Right ventricle myocardium superior (tissue), 1 donor: ENCODE data around the gene SLC7A8. TPM values are rescaled to one million over a fixed set of nuclear protein-coding genes. Genes with fewer than 3 reads are reported as not detected.

ENCODE experiments used
- ATAC-seq: fragments of 200-7000 bp; cut with Tn5 transposase; one replicate; pipeline ENCODE4 v1.9.1; 2020; ENCODE audit warnings: mild to moderate bottlenecking; ENCODE audit not compliant: poor library complexity
- DNase-seq: peaks from one replicate; pipeline ENCODE4 v3.0.0-alpha.2; 2020
- intact Hi-C: fragments of 100-400 bp; cut with DNase I; formaldehyde crosslinking; loops from one replicate; pipeline ENCODE4 v1.11.2; 2022
- total RNA-seq: library from RNA; stranded (reverse); fragmentation: NEBNext Ultra II Directional; extraction: Animal tissue kit (Norgen Biotek cat#: 25700); gene quantifications from one replicate; pipeline ENCODE4 v1.2.1, GENCODE V29; 2021
- donor health status: DM: no; HTN: yes; CAD: no; lungs with severe emphysema.

Gene SLC7A8
- total RNA-seq, 1 donor from 2014 or later = 11.6 TPM

DNA sequence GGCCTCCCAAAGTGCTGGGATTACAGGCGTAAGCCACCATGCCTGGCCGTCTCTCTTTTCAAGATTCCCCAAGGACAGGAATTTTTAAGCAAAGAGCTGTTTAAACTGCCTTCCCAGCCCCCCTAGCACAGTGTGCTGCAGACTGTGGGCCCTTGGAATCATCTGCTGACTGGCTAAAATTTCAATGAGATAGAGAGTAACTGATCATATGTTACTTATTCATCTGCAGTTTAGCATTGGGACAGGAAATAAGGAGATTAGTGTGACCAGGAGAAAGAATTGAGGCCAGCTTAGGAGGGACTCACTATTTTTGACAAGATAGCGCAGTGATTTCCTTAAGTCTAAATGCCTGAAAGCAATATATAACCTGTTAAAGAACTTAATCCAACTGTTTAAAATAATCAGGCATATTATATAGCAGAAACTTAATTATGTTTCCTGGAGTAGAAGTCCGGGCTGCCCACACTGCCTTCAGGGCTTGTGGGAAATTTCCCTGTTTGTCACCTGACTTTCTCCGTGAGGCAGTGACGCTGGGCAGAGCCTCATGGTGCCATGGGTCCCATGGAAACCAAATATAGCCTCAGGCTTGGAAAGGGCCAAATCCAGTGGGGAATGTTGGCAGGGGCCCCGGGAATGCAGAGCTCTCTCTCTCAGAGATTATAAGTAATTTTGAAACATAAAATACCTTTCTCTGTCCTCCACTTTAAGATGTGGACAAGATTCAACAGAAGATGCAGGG lies 41.6 kb downstream of the SLC7A8 start:
- intact Hi-C loops = no loop called here
- peak; percentile 90 for ATAC-seq
- DNase-seq = peak; percentile 87

DNA sequence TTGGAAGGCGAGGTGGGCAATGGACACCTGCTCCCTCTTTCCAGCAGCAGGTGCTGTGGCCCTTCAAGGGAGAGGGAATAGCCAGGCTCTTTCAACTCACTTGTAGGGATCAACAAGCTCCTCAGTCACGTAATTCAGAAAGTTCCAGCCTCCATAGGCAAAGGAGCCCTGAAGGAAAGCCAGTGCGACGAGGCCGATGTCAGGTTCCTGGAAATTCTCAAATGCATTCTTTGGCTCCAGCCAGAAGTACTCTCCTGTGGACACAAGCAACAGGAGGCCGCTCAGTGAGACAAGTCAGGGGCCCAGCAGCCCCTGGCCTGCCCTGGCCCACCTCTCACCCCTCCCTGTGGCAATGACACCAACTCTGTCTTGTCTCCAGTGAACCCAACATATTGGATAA lies 43.1 kb downstream of the SLC7A8 start:
- DNase-seq (no peak), ATAC-seq (no peak)
- intact Hi-C loops = no loop called here

DNA sequence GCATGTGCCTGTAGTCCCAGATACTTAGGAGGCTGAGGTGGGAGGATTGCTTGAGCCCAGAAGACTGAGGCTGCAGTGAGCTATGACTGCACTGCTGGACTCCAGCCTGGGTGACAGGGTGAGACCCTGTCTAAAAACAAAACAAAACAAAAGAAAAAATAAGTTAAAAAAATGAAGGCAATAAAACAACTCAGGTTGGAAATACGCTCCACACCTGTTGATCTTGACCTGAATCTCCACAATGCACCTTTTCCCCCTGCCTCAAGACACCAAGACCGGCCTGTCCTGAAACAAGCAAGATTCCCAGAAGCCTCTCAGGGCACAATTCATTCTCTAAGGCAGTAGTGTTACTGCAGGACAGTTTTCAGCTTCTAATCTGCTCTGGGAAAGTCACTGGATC lies 43.6 kb downstream of the SLC7A8 start:
- DNase-seq (no peak), ATAC-seq (no peak)
- intact Hi-C loops = no loop called here

DNA sequence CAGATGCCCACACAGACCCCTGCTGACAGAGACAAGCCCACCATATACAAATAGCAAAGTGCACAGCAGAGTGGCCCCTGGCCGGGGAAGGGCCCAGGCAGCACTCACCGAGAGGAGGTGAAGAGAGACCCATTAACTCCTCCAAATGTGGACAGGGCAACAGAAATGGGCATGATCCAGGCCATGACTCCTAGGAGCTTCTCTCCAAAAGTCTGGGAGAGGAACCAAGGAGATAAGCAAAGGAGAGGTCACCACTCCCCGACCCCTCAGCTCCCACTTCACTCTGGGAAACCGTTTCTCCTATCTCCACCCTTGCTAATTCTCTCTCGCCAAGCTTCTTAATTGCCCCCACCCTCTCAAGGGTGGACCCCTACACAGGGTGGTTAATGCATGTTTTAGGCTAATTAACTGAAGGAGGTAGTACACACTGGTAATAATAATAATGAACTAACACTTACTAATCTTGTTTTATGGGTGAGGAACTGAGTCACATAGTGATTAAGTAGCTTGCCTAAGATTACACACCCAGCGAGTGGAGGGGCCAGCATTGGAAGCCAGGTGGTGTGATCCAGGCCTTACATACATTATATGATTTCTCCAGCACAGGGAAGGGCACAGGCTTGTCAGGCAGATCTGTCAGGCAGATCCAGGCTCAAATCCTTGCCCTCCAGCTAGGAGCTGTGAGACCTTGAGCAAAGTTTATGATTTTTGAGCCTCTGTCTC lies 45.5 kb downstream of the SLC7A8 start:
- no peak for ATAC-seq
- intact Hi-C loops = no loop called here
- DNase-seq = no peak

DNA sequence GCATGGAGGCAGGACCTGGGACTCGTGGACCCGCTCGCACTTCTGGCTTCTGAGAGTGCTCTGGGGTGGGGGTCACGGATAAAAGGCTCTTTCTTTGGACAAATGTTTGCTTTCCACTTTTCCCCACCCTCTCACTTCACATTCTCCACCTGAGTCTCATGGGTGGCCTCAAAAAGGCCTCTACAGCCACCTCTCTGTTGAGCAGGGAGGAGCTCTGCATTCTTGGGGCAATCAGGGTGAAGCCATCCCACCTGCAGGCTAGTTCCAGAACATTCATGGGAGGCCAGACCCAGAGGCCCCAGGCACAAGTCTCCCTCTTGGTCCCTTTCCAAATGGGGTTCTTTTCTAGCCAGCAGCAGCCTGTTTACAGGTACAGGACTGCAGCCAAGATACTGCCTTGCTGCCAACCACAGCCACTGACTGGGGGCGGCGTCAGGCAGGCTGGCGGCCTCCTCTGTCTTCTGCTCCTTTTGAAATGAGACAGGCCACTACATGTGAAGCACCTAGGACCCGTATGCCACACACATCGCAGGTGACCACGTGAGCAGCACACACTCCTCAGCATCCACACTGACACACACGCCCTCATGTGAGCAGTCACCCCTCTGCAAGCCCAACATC lies 46.2 kb downstream of the SLC7A8 start:
- DNase-seq = no peak

DNA sequence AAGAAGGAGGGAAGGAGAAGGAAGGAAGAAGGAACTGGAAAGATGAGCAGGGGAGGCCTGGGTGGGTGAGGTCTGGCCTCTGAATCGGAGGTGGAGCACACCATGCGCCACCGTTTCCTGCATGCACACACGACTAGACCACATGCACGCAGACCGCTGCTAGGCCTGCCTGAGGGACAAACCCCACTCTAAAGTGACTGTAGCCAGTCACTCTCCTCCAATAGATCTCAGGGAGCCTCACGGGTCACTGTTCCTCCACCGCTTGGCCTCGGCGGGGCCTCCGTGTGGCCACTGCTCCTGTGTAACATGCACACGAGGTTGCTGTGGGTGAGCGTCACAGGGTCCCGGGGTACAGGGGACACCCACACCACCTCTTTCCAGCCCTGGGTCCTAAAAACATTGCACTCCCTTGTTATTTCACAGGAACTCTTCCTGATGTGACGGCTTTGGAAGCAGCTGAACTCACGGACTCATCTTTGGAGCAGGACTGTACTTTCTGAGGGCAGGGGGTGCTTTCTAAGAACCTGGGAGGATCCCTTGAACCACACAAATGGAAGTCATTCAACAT lies 46.8 kb downstream of the SLC7A8 start:
- DNase-seq (no peak), ATAC-seq (no peak)
- intact Hi-C loops = no loop called here

More for the DNA sequence above, 46.2 kb downstream of the SLC7A8 start:
- intact Hi-C loops = no loop called here
- ATAC-seq = peak; percentile 49

DNA sequence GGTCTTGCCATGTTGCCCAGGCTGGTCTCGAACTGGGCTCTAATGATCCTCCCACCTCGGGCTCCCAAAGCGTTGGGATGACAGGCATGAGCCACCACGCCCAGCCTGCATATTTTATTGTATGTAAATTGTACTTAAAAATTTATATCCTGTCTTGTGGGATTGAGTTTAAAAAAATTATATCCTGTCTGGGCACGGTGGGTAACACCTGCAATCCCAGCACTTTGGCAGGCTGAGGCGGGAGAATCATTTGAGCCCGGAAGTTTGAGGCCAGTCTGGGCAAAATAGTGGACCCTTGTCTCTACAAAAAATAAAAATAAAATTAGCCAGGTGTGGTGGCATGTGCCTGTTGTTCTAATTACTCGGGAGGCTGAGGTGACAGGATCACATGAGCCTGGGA lies 50.5 kb downstream of the SLC7A8 start:
- ATAC-seq (no peak), DNase-seq (no peak)
- intact Hi-C loops = no loop called here

DNA sequence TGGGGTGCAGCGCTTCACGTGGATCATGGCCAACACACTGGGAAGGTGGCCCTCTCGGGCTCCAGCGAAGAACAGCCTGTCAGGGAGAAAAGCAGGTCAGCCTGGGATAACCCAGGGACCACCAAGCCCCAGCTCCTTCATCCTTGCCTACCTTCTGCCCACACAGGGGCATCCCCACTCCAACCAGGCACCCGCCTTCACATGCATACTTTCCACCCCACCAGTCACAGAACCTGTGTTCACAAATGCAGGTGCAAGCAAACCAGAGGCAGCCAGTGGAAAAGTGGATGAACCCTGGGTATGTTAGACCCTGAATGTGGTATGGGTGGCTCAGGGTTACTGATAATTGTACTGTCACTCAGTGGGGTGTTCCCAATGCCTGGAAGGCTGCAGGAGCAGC lies 52.0 kb downstream of the SLC7A8 start:
- no peak for DNase-seq
- intact Hi-C loops = no loop called here
- ATAC-seq = no peak

DNA sequence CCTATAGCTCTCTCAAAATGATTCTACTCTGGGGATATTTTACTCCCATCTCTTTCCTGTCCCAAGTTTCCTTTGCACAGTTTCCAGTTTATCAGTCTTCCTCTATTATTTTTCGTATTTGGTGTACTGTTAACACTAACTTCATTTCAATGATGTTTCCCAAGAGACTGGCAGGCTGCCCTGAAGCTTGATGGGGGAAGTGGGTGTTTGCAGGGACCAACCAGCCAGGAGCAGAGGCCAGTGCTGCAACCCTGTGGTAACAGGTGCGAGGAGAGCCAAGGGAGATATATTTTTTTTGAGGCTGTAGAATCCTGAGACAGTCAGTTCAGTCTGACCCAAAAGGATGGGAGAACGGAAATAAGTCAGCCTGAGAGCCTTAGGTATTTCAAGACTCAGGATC lies 52.6 kb downstream of the SLC7A8 start:
- peak; percentile 26 for ATAC-seq
- peak; percentile 55 for DNase-seq
- intact Hi-C loops = no loop called here

DNA sequence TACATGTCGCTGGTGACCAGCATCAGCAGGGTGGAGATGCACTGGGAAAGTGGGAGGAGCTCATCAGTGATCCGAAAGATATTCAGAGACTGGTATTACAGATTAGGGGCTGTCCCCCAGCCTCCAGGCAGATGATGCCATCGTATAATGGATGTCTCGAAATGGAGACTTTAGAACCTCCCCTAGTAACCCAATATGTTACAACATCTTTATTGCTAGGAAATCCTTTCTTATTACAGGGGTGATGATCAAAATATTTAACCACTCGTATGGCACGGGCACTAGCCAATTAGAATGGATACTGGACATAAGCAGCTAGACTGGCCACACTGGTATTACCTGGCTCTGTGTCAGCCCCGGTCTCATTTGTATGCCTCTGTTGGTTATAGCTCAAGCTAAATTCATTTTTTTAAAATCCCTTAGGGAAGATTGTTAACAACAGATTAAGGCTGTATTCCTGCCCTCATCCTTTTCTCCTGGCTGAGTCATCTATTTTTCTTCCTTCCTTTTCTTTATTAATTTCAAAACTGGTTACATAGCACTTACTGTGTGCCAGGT lies 53.6 kb downstream of the SLC7A8 start:
- DNase-seq = no peak
- ATAC-seq = no peak
- intact Hi-C loops = no loop called here

DNA sequence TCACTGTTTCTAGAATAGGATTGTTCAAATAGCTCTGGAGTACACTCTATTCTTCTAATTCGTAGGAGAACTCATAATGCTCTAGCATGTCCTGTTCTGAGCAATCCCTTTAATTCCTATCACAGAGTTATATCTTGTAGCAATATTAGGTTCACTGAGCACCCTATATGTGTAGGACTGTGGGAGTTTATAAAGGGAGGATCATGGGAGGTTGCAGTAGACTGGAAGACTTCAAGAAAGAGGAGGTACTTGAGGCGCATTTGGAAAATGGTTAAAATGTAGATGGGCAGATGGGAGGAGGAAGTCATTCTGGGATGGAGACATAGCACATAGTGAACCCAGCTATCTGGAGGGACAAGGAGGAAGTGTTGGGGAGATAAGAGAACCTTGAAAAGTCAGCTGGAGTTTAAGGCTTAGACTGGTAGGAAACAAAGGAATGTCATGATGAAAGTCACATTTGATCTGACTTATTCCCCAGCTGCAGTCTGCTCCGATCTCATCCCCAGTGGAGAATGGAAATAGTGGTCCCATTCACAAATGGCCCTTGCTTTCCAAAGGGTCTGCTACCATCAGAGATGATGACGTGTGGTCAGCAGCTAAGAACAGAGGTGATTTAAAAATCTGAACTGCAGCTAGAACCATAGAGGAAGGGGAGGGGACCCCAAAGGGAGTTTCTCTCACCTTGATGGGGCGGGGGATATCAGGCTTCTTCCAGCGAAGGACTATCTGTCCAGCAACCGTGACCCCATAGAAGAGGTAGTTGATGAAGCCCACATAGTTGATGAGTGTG lies 54.3 kb downstream of the SLC7A8 start:
- ATAC-seq (no peak), DNase-seq (no peak)
- intact Hi-C loops = no loop called here

DNA sequence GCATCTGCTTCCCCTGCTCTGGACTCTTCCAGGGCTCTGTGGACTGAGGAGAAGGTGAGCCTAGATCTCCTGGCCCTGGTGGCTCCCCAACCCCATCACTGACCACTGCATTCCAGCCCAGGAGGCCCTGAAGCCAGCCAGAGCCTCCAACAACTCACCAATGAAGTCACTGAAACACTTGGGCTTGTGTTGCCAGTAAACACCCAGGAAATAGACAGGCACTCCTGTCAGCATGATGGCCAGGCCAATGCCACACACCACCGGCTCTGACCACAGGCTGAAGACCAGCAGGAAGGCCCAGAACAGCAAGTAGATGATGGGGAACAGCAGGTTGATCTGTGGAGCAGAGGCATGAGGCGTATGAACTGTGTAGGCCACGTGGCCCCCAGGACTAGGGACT lies 55.6 kb downstream of the SLC7A8 start:
- ATAC-seq (no peak), DNase-seq (no peak)
- intact Hi-C loops = no loop called here

DNA sequence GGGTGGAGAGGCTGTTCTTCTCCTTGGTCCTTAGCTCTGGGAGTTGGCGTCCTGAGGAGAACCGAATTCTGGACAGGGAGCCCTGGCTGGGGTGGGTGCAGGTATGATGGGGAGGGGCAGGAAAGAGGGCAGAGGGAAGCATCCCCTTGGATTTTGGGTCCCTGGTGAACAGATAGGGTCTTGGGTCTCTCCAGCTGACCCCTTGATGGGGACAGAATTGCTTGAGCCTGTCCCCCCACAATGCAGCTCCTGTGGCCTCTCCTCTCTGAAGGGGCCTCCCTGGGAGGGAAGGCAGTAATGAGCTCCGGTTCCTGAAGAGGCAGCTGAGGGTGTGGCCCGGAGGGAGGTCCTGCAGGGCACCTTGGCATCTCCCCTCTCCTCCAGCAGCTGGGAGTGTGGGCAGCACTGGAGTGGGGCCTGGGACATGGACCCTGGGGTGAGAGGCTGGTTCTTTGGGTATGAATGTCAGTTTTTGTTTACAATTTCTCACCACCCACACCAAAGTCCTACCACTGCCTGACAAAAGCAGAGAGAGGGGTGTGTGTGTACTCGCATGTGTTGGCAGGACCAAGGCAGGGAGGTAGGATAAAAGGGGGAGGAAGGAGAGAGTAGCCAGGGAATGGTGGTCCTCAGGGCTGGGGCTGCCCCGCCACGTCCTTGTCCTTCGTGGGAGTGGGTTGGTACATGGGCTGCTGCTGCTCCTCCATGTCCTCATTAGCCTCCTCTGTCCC lies 56.7 kb downstream of the SLC7A8 start:
- intact Hi-C loops = no loop called here
- no peak for ATAC-seq
- DNase-seq = no peak

DNA sequence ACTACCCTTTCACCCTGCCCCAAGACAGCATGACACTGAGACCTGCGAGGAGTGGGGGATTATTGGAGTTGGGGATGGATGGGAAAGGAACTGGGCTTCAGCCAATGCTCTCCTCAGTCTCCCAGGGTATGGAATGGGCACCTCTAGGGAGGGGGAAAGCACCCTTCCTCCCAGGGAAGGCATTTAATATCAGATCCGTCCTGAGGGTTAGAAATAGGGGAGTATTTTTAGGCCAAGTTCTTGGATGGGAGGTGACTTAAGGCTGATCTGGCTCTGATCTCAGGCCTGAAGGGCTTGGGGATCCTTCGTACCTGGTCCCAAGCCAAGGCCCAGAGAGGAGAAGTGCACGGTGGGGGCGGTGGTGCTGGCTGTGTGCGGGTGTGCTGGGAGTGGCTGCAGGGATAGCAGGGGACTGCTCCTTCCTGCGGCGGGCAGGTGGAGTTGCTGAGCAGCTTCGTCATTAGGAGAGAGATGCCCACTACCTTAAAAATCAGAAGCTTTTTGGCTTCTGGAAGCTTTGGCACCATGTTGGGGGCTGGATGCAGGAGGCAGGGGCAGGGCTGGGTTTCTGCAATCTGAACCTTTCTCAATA lies 57.4 kb downstream of the SLC7A8 start:
- DNase-seq (peak; percentile 49), ATAC-seq (peak; percentile 43)
- intact Hi-C loops = no loop called here

DNA sequence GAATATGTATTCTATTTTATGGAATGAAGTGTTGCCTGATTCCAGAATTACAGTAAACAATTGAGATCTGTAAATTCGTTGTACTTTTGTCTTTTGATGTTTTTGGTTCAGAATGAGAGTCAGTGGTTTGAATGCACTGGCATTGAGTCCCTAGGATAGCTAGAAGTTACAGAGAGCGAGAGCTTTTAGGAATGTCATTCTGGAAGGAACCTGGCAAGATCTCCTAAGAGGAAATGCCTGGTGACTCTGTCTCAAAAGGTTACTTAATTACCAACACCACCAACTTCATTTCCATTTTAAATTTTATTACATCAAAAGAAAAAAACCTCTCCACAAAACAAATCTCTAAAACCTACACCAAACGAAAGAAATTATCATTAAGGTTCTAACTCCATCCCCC lies 58.4 kb downstream of the SLC7A8 start:
- ATAC-seq = no peak
- DNase-seq = no peak
- intact Hi-C loops = no loop called here

DNA sequence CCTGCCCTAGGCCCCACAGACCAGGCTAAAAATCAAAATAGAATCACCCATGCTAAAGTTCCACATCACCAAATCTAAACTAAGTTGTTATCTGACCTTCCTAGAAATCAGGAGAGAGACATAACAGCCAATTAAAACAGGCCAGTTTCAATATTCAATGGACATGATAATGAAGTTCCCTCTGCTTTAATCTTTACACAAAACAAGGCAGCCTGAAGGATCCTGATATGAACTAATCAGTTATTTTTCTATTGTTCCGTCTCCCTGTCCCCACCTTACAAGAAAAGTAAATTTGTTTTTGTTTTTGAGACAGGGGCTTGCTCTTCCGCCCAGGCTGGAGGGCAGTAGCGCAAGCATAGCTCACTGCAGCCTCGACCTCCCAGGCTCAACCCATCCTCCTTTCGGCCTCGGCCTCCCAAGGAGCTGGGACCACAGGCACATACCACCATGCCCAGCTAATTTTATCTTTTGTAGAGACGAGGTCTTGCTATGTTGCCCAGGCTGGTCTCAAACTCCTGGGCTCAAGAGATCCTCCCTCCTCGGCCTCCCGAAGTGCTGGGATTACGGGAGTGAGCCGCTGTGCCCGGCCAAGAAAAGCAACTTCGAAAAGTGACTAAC lies 59.0 kb downstream of the SLC7A8 start:
- intact Hi-C loops = no loop called here
- DNase-seq (no peak), ATAC-seq (no peak)

DNA sequence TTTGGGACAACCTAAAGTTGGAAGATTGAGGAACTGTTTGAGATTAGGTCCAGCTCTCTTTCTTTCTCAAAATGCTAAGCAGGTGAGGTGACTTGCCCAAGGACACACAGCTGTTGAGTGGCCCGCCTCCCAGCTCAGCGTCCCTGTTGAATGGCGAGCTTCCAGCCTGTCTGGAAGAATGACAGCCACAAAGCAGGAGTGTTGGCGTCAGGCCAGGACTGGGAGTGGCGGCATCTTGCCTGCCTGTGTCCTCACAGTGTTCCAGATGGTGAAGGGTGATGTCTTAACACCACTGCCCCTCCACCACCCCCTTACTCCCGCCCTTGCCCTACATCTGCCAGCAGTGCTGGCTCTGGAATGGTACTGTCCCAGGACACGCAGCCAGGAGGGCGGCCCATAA lies 60.0 kb downstream of the SLC7A8 start:
- intact Hi-C loops = no loop called here
- DNase-seq = peak; percentile 87
- ATAC-seq = peak; percentile 76
